ENCODE results near the gene LRRC75B. TPM values are rescaled to one million over a fixed set of nuclear protein-coding genes. Genes with fewer than 3 reads are reported as not detected.
"Not testable (repeated sequence)": the region's sequence is repeated elsewhere in the genome, so short reads cannot be mapped to it uniquely, and the experiment has no call there.

The LRRC75B gene
- total RNA-seq, 6 experiments from 2014 or later = 11.8 to 28.0 (median 21.5) TPM

DNA sequence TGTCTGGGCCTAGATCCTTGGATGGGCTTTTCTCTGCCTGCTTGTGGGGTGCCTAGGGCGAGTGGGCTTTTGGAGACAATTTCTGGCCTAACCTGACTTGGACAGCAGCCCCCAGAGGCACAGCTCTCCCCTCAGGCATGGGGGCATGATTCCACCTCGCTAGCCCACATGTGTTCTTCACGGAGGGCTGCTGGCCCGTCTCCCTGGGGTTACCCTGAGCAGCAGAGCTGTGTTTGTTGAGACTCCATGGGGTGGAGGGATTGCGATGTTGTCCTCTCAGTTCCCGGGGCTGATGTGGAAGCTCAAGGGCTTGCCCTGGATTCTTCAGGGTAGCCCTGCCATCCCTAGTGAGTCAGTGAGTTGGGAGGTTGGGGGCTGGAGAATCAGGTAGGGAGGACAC, 2.4 kb upstream of the LRRC75B start:
- Histone ChIP-seq H3K4me1 (peaks cover 0 to 28% (median 9%) of the 10 kb centered on the region in 4 donors), H3K9me3 (no peaks in the 10 kb centered on the region), H3K27ac (no peak overlapping the region), H3K4me3 (no peak overlapping the region), H3K27me3 (no peaks in the 10 kb centered on the region), H3K36me3 (no peaks in the 10 kb centered on the region)
- no CpG with 5 or more reads among the region's 6 CpGs for WGBS (ENCODE audit: insufficient coverage, low coverage, low lambda C conversion rate, missing lambda C conversion rate)
- intact Hi-C loops (cut with DNase I) = no loop called here
- TF ChIP-seq, protein P1, sequence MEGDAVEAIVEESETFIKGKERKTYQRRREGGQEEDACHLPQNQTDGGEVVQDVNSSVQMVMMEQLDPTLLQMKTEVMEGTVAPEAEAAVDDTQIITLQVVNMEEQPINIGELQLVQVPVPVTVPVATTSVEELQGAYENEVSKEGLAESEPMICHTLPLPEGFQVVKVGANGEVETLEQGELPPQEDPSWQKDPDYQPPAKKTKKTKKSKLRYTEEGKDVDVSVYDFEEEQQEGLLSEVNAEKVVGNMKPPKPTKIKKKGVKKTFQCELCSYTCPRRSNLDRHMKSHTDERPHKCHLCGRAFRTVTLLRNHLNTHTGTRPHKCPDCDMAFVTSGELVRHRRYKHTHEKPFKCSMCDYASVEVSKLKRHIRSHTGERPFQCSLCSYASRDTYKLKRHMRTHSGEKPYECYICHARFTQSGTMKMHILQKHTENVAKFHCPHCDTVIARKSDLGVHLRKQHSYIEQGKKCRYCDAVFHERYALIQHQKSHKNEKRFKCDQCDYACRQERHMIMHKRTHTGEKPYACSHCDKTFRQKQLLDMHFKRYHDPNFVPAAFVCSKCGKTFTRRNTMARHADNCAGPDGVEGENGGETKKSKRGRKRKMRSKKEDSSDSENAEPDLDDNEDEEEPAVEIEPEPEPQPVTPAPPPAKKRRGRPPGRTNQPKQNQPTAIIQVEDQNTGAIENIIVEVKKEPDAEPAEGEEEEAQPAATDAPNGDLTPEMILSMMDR (IDR thresholded peaks at IDR 0.05) = no peak
- no peak for TF ChIP-seq POLR2A (IDR thresholded peaks at IDR 0.05)
- DNase-seq (no peak), ATAC-seq (no peak)

DNA sequence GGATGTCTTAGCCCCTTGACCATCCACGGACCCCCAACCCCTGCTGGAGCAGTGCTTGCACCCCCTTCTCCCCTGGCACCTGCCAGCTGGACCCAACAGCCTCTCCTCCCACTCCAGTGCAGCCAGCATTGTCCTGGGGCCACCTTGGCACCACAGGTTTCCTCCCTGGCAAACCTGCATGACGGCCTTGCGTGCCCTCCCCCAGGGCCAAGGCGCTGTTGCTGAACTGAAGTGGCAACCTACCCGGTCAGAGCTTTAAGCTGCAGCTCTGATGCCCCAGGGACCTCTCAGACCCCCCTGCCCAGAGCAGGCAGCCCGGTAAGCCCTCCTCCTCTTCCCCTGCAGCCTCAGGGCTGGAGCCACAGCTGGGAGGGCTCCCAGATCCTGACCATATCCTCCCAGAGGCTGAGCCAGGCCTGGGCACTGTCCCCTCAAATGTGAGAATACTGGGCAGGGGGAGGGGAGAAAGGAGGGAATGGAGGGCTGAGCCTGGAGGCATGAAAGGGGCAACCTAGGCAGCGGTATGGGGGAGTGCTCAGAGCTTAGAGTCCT, 1.8 kb upstream of the LRRC75B start:
- TF ChIP-seq, protein P1 (IDR thresholded peaks at IDR 0.05) = no peak
- no peak for TF ChIP-seq POLR2A (IDR thresholded peaks at IDR 0.05)
- ATAC-seq (no peak), DNase-seq (no peak)
- Histone ChIP-seq H3K4me3 (no peak overlapping the region), H3K36me3 (no peaks in the 10 kb centered on the region), H3K4me1 (peaks cover 0 to 28% (median 9%) of the 10 kb centered on the region in 4 donors), H3K27ac (peak overlapping the region in 2 of 3 donors; percentile 40 to 88), H3K27me3 (no peaks in the 10 kb centered on the region), H3K9me3 (no peaks in the 10 kb centered on the region)
- intact Hi-C loops (cut with DNase I) = no loop called here
- 47% methylated on average over 3 of the region's 7 CpGs for WGBS (ENCODE audit: insufficient coverage, low coverage, low lambda C conversion rate, missing lambda C conversion rate)

DNA sequence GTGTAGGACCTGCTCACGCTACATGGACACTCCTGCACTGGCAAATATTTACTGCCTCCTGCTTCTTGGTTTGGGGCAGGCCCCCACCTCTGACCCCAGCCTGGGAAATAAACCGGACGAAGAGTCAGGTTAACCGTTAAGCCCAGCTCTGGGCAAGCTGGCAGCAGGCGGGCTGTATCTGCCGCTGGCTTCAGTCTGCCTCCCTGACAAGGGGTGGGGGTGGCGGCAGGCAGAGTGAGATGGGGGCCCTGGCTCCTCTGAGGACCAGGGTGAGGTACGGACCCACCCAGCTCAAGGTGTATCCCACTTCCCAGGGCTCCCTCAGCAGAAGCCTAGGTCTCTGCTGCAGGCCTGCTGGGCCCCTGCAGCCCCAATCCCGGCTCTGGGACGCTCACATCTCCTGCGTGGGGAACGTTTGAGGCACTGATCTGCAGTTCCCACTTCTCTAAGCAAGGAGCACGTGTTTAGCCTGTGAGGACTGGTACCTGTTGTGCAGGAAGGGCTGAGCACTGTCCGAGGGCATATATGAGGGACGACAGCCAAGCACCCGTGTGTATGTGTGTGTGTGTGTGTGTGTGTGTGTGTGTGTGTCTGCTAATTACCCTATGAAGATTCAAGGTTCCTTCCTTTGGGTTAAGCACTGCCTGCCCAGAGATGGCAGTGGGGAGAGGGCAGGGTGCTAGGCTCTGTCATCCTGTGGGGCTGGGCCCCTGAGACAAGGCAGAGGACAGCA, 1.1 kb upstream of the LRRC75B start:
- Histone ChIP-seq H3K36me3 (peaks cover 0 to 2% (median 0%) of the 10 kb centered on the region in 4 donors), H3K4me3 (peak overlapping the region in 2 of 3 donors; percentile 70 to 83), H3K27me3 (no peaks in the 10 kb centered on the region), H3K4me1 (peaks cover 0 to 28% (median 9%) of the 10 kb centered on the region in 4 donors), H3K27ac (peak overlapping the region; percentile 44 to 91 (median 88)), H3K9me3 (no peaks in the 10 kb centered on the region)
- intact Hi-C loops (cut with DNase I) = no loop called here
- peak; percentile 62 to 92 (median 91) for DNase-seq
- WGBS (ENCODE audit: insufficient coverage, low coverage, low lambda C conversion rate, missing lambda C conversion rate) = 17% methylated on average over 8 of the region's 16 CpGs
- TF ChIP-seq POLR2A (IDR thresholded peaks at IDR 0.05) = peak; percentile 38
- TF ChIP-seq, protein P1 (IDR thresholded peaks at IDR 0.05) = no peak
- ATAC-seq = peak; percentile 66 to 78 (median 78)

DNA sequence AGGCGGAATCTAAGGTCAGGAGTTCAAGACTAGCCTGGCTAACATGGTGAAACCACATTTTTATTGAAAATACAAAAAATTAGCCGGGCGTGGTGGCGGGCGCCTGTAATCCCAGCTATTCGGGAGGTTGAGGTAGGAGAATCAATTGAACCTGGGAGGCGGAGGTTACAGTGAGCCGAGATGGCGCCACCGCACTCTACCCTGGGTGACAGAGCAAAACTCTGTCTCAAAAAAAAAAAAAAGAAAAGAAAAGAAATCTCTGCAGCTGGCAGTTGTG, 624 bp upstream of the LRRC75B start:
- Histone ChIP-seq H3K4me1 (peaks cover 0 to 28% (median 9%) of the 10 kb centered on the region in 4 donors), H3K4me3 (peak overlapping the region in 2 of 3 donors; percentile 70 to 83), H3K27ac (peak overlapping the region; percentile 44 to 91 (median 88))
- DNase-seq; H3K27me3 ChIP-seq; H3K9me3 ChIP-seq; ATAC-seq; intact Hi-C loops (cut with DNase I); H3K36me3 ChIP-seq: not testable (repeated sequence)
- WGBS (ENCODE audit: insufficient coverage, low coverage, low lambda C conversion rate, missing lambda C conversion rate) = 23% methylated on average over 10 of the region's 10 CpGs
